ENCODE results near the gene BCCIP. TPM values are rescaled to one million over a fixed set of nuclear protein-coding genes. Genes with fewer than 3 reads are reported as not detected.

BCCIP gene
- total and polyA plus RNA-seq, 2 donors (not counting 1 experiment from before 2014, with no cell fraction given) = 10.5 to 40.7 TPM

DNA sequence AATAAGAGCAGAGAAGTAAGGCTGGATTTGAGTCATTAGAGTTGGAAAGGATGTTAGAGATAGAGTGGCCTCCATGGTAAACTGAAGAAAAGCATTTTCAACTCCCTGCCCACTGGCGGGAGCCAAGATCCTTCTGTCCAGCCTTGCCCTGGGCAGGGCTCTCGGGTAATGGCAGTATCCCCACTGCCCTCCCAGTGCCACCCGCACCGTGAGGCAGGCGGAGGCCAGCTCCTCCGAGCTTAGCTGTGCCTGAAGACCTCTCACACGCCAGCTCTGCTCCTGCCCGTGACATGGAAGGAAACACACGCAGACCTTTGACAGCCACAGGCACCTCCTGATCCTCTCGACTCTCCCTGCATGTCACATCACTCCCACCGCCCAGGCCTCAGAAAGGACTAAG lies 22.3 kb downstream of the BCCIP start:
- no peak overlapping the region for H3K9ac ChIP-seq (ENCODE audit: low read length)
- 100% methylated on average over 8 of the region's 11 CpGs for WGBS (ENCODE audit: insufficient coverage)
- H3K27ac ChIP-seq (ENCODE audit: low read length in 2 of 2) = no peak overlapping the region
- H3K36me3 ChIP-seq (replicated peaks in 1 of 2; ENCODE audit: control extremely low read depth in 1 of 2, control insufficient read depth in 1 of 2, extremely low read depth in 1 of 2, insufficient read depth in 2 of 2, low read length in 1 of 2) = peaks cover 0 to 18% of the 10 kb centered on the region in 2 experiments
- H3K79me2 ChIP-seq (ENCODE audit: control insufficient read depth, insufficient read depth, low read length) = no peaks in the 10 kb centered on the region
- DNase-seq (no peak), ATAC-seq (ENCODE audit: low read depth) (no peak)
- no peaks in the 10 kb centered on the region for H3K9me3 ChIP-seq (ENCODE audit: control extremely low read depth in 1 of 3, control insufficient read depth in 2 of 3, insufficient read depth in 1 of 3, low read length in 2 of 3)
- TF ChIP-seq EZH2 (IDR thresholded peaks at IDR 0.05; ENCODE audit: borderline replicate concordance, insufficient read depth, low read depth, low read length, poor library complexity, severe bottlenecking) = no peak
- no peak for TF ChIP-seq CTCF (IDR thresholded peaks at IDR 0.05)
- no peak overlapping the region for H2AFZ ChIP-seq (ENCODE audit: insufficient read depth, low read depth, low read length, poor library complexity, severe bottlenecking)
- intact Hi-C loops (cut with micrococcal nuclease) = no loop called here
- no peak overlapping the region for H3K4me3 ChIP-seq (ENCODE audit: control extremely low read depth in 1 of 5, extremely low read depth in 1 of 5, insufficient read depth in 1 of 5, low read depth in 2 of 5, low read length in 4 of 5)
- CTCF ChIA-PET = no interaction called here
- no peaks in the 10 kb centered on the region for H3K27me3 Mint-ChIP-seq
- no peaks in the 10 kb centered on the region for H3K4me1 ChIP-seq (ENCODE audit: control insufficient read depth in 2 of 2, insufficient read depth in 2 of 2, low read length in 2 of 2)
- H3K4me3 Mint-ChIP-seq = no peak overlapping the region
- POLR2A ChIA-PET = no interaction called here
- H3K4me1 Mint-ChIP-seq = no peaks in the 10 kb centered on the region
- no peaks in the 10 kb centered on the region for H3K27me3 ChIP-seq (replicated peaks in 1 of 4; ENCODE audit: control extremely low read depth in 1 of 4, control insufficient read depth in 3 of 4, insufficient read depth in 4 of 4, low read length in 3 of 4)
- no peak overlapping the region for H3K4me2 ChIP-seq (replicated peaks; ENCODE audit: low read depth, low read length, poor library complexity, severe bottlenecking)
- H3K27ac Mint-ChIP-seq = no peak overlapping the region
- no peaks in the 10 kb centered on the region for H4K20me1 ChIP-seq (ENCODE audit: control insufficient read depth, insufficient read depth, low read length, poor library complexity, severe bottlenecking)
- no peaks in the 10 kb centered on the region for H3K9me3 Mint-ChIP-seq (ENCODE audit: insufficient read depth)

- no peak overlapping the region for H3K4me2 ChIP-seq (replicated peaks; ENCODE audit: low read depth, low read length, poor library complexity, severe bottlenecking)
- H3K36me3 ChIP-seq (replicated peaks in 1 of 2; ENCODE audit: control extremely low read depth in 1 of 2, control insufficient read depth in 1 of 2, extremely low read depth in 1 of 2, insufficient read depth in 2 of 2, low read length in 1 of 2) = peaks cover 0 to 13% of the 10 kb centered on the region in 2 experiments
- no CpG with 5 or more reads among the region's 3 CpGs for WGBS (ENCODE audit: insufficient coverage)
- no peak overlapping the region for H3K27ac ChIP-seq (ENCODE audit: low read length in 2 of 2)
- no peak overlapping the region for H3K4me3 ChIP-seq (ENCODE audit: control extremely low read depth in 1 of 5, extremely low read depth in 1 of 5, insufficient read depth in 1 of 5, low read depth in 2 of 5, low read length in 4 of 5)
- H3K27me3 ChIP-seq (replicated peaks in 1 of 4; ENCODE audit: control extremely low read depth in 1 of 4, control insufficient read depth in 3 of 4, insufficient read depth in 4 of 4, low read length in 3 of 4) = no peaks in the 10 kb centered on the region
- no peaks in the 10 kb centered on the region for H4K20me1 ChIP-seq (ENCODE audit: control insufficient read depth, insufficient read depth, low read length, poor library complexity, severe bottlenecking)
- ChIA-PET CTCF (no interaction called here), POLR2A (no interaction called here)
- no peaks in the 10 kb centered on the region for H3K9me3 ChIP-seq (ENCODE audit: control extremely low read depth in 1 of 3, control insufficient read depth in 2 of 3, insufficient read depth in 1 of 3, low read length in 2 of 3)
- no peaks in the 10 kb centered on the region for H3K4me1 ChIP-seq (ENCODE audit: control insufficient read depth in 2 of 2, insufficient read depth in 2 of 2, low read length in 2 of 2)
- no peak overlapping the region for H3K27ac Mint-ChIP-seq
- H3K79me2 ChIP-seq (ENCODE audit: control insufficient read depth, insufficient read depth, low read length) = no peaks in the 10 kb centered on the region
- ATAC-seq (ENCODE audit: low read depth) = no peak
- H3K27me3 Mint-ChIP-seq = no peaks in the 10 kb centered on the region
- no peak overlapping the region for H2AFZ ChIP-seq (ENCODE audit: insufficient read depth, low read depth, low read length, poor library complexity, severe bottlenecking)
- no peaks in the 10 kb centered on the region for H3K4me1 Mint-ChIP-seq
- H3K9me3 Mint-ChIP-seq (ENCODE audit: insufficient read depth) = no peaks in the 10 kb centered on the region
- no peak overlapping the region for H3K4me3 Mint-ChIP-seq
- DNase-seq = no peak
- TF ChIP-seq EZH2 (IDR thresholded peaks at IDR 0.05; ENCODE audit: borderline replicate concordance, insufficient read depth, low read depth, low read length, poor library complexity, severe bottlenecking) = no peak
- no peak for TF ChIP-seq CTCF (IDR thresholded peaks at IDR 0.05)
- intact Hi-C loops (cut with micrococcal nuclease) = no loop called here
- H3K9ac ChIP-seq (ENCODE audit: low read length) = no peak overlapping the region
Measured at GRCh38 chr10:125846894-125847293, 23.5 kb downstream of the BCCIP start.

Measured in B cell (primary cell).